Measurements from ENCODE around the gene OVOL1. TPM values are rescaled to one million over a fixed set of nuclear protein-coding genes. Genes with fewer than 3 reads are reported as not detected.

The OVOL1 gene
- total and polyA plus RNA-seq, 2 of the 8 experiments (the other 6 are each of a cell fraction or from before 2014, with no cell fraction given), result 2.6 to 3.4 TPM

GRCh38 chr11:65779669-65779918 is 7.3 kb upstream of the OVOL1 start (continued):
- TF ChIP-seq, protein P1, sequence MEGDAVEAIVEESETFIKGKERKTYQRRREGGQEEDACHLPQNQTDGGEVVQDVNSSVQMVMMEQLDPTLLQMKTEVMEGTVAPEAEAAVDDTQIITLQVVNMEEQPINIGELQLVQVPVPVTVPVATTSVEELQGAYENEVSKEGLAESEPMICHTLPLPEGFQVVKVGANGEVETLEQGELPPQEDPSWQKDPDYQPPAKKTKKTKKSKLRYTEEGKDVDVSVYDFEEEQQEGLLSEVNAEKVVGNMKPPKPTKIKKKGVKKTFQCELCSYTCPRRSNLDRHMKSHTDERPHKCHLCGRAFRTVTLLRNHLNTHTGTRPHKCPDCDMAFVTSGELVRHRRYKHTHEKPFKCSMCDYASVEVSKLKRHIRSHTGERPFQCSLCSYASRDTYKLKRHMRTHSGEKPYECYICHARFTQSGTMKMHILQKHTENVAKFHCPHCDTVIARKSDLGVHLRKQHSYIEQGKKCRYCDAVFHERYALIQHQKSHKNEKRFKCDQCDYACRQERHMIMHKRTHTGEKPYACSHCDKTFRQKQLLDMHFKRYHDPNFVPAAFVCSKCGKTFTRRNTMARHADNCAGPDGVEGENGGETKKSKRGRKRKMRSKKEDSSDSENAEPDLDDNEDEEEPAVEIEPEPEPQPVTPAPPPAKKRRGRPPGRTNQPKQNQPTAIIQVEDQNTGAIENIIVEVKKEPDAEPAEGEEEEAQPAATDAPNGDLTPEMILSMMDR (IDR thresholded peaks at IDR 0.05; ENCODE audit: control extremely low read depth in 1 of 3, insufficient read depth in 1 of 3, low read depth in 1 of 3, low read length in 3 of 3), result no peak
- TF ChIP-seq CHD2 (IDR thresholded peaks at IDR 0.05; ENCODE audit: low read length), result no peak
- TF ChIP-seq SP4 (IDR thresholded peaks at IDR 0.05; ENCODE audit: low read length), result no peak
- TF ChIP-seq CEBPB (IDR thresholded peaks at IDR 0.05; ENCODE audit: low read depth, low read length), result no peak
- TF ChIP-seq SUZ12 (IDR thresholded peaks at IDR 0.05; ENCODE audit: low read length), result no peak
